ENCODE measurements around the gene FNDC10. TPM values are rescaled to one million over a fixed set of nuclear protein-coding genes. Genes with fewer than 3 reads are reported as not detected.

The FNDC10 gene
- total RNA-seq: 5.6 and 7.5 TPM in 2 replicates

GRCh38 chr1:1599935-1600860 lies at the start of gene FNDC10:
FNDC10 (minus strand) TSS chr1:1600135; CDS start chr1:1600015, 120 bp downstream.

GRCh38 chr1:1631782-1632420 lies 32.0 kb upstream of the FNDC10 start, which contains the start of gene MMP23B:
MMP23B (plus strand) TSS chr1:1632173; CDS start chr1:1632219, 46 bp downstream.

GRCh38 chr1:1615256-1616044 lies 15.5 kb upstream of the FNDC10 start, which contains the start of gene MIB2:
MIB2 (plus strand) TSS chr1:1615500; CDS start chr1:1623453, 7,953 bp downstream.

GRCh38 chr1:1574721-1575537 lies 25.0 kb downstream of the FNDC10 start, which contains the start of gene SSU72:
SSU72 (minus strand) TSS chr1:1574863; CDS start chr1:1574557, 306 bp downstream.

Other genes starting within 250 kb of the FNDC10 start
- gene MXRA8, start 241.6 kb downstream of the FNDC10 start, total RNA-seq: 1.6 and 4.9 TPM in 2 replicates
- gene AURKAIP1, start 224.9 kb downstream of the FNDC10 start, total RNA-seq: 213 and 230 TPM in 2 replicates
- gene CCNL2, start 200.8 kb downstream of the FNDC10 start, total RNA-seq: 48.4 and 60.6 TPM in 2 replicates
- gene MRPL20, start 192.8 kb downstream of the FNDC10 start, total RNA-seq: 173 and 184 TPM in 2 replicates
- gene ANKRD65, start 178.9 kb downstream of the FNDC10 start, total RNA-seq: 21.4 and 24.3 TPM in 2 replicates
- gene VWA1, start 164.4 kb downstream of the FNDC10 start, total RNA-seq: 91.6 and 96.3 TPM in 2 replicates
- 0.14 TPM in 1 of 2 replicates, not detected in the other for gene ATAD3C, start 150.4 kb downstream of the FNDC10 start, total RNA-seq
- gene ATAD3B, start 128.4 kb downstream of the FNDC10 start, total RNA-seq: 30.3 and 34.1 TPM in 2 replicates
- gene ATAD3A, start 88.0 kb downstream of the FNDC10 start, total RNA-seq: 56.8 and 65.5 TPM in 2 replicates
- gene TMEM240, start 59.5 kb downstream of the FNDC10 start, total RNA-seq: 0.23 and 0.35 TPM in 2 replicates
- 103 and 113 TPM in 2 replicates for gene SSU72, start 25.3 kb downstream of the FNDC10 start, total RNA-seq
- gene MIB2, start 15.4 kb upstream of the FNDC10 start, total RNA-seq: 39.2 and 41.9 TPM in 2 replicates
- 0.79 and 1.5 TPM in 2 replicates for gene MMP23B, start 32.0 kb upstream of the FNDC10 start, total RNA-seq
- gene CDK11B, start 58.9 kb upstream of the FNDC10 start, total RNA-seq: 7.3 and 13.4 TPM in 2 replicates
- gene SLC35E2B, start 92.7 kb upstream of the FNDC10 start, total RNA-seq: 8.0 and 14.0 TPM in 2 replicates
- gene CDK11A, start 124.2 kb upstream of the FNDC10 start, total RNA-seq: 8.5 and 10.9 TPM in 2 replicates
- gene NADK, start 178.3 kb upstream of the FNDC10 start, total RNA-seq: 56.7 and 58.0 TPM in 2 replicates

Measured in airway epithelial cell (primary cell).